GM23248 (cell line): ENCODE data around the gene ATG12. TPM values are rescaled to one million over a fixed set of nuclear protein-coding genes. Genes with fewer than 3 reads are reported as not detected.

Source experiments
- DNase-seq: peaks from one replicate; pipeline ENCODE4 v3.0.0-alpha.2; 2015
- H2AFZ ChIP-seq: fragments of 200-600 bp; sonication (generic); 2 replicates; pipeline ENCODE4 v1.6.1; 2016; ENCODE audit warnings: antibody characterized with exemption
- H3F3A ChIP-seq: fragments of 200-600 bp; sonication (generic); 2 replicates; pipeline ENCODE4 v1.6.1; 2016; ENCODE audit warnings: mild to moderate bottlenecking, antibody characterized with exemption, mixed run types; ENCODE audit not compliant: insufficient read depth
- H3K27ac ChIP-seq: fragments of 200-600 bp; sonication (generic); 2 replicates; pipeline ENCODE4 v1.5.1; 2016; ENCODE audit warnings: mild to moderate bottlenecking
- H3K27me3 ChIP-seq: fragments of 200-600 bp; sonication (generic); replicated peaks from 2 replicates; pipeline ENCODE4 v1.6.1; 2016; ENCODE audit warnings: mild to moderate bottlenecking; ENCODE audit not compliant: insufficient read depth
- H3K36me3 ChIP-seq: fragments of 200-600 bp; sonication (generic); 2 replicates; pipeline ENCODE4 v1.6.1; 2016; ENCODE audit warnings: low read depth, mild to moderate bottlenecking
- H3K4me1 ChIP-seq: fragments of 200-600 bp; sonication (generic); 2 replicates; pipeline ENCODE4 v1.6.1; 2016; ENCODE audit warnings: mild to moderate bottlenecking; ENCODE audit not compliant: insufficient read depth
- H3K4me2 ChIP-seq: fragments of 200-600 bp; sonication (generic); one replicate; pipeline ENCODE4 v1.6.1; 2016; ENCODE audit warnings: mild to moderate bottlenecking; ENCODE audit not compliant: unreplicated experiment
- H3K4me3 ChIP-seq: fragments of 200-600 bp; sonication (generic); 2 replicates; pipeline ENCODE4 v1.5.1; 2016; ENCODE audit warnings: mild to moderate bottlenecking
- H3K79me2 ChIP-seq: fragments of 200-600 bp; sonication (generic); 2 replicates; pipeline ENCODE4 v1.6.1; 2016; ENCODE audit warnings: mild to moderate bottlenecking; ENCODE audit not compliant: insufficient read depth
- H3K9ac ChIP-seq: fragments of 200-600 bp; sonication (generic); 2 replicates; pipeline ENCODE4 v1.6.1; 2016; ENCODE audit warnings: mild to moderate bottlenecking
- H3K9me2 ChIP-seq: fragments of 200-600 bp; sonication (generic); 2 replicates; pipeline ENCODE4 v1.6.1; 2016; ENCODE audit warnings: mixed run types, mild to moderate bottlenecking, moderate library complexity; ENCODE audit not compliant: insufficient read depth
- H3K9me3 ChIP-seq: fragments of 200-600 bp; sonication (generic); one replicate; pipeline ENCODE4 v1.6.1; 2017; ENCODE audit warnings: low read depth
- H4K20me1 ChIP-seq: fragments of 200-600 bp; sonication (generic); 2 replicates; pipeline ENCODE4 v1.6.0; 2016; ENCODE audit not compliant: insufficient read depth
- EZH2 ChIP-seq: fragments of 200-600 bp; sonication (generic); IDR thresholded peaks from 2 replicates; pipeline ENCODE4 v1.6.1; 2018; ENCODE audit warnings: antibody characterized with exemption, mild to moderate bottlenecking; ENCODE audit not compliant: insufficient read depth, poor library complexity, severe bottlenecking
- EZH2phosphoT487 ChIP-seq: fragments of 200-600 bp; sonication (generic); IDR thresholded peaks from 2 replicates; pipeline ENCODE4 v1.6.1; 2018; ENCODE audit warnings: antibody characterized with exemption, moderate library complexity, mild to moderate bottlenecking, low read depth; ENCODE audit not compliant: insufficient read depth
- WGBS, 2 experiments: methylation state at CpG; one replicate each; pipeline ENCODE4 v1.1.6; 2015 to 2017; ENCODE audit warnings: low lambda C conversion rate in 2 of 2, low coverage in 1 of 2; ENCODE audit errors: missing lambda C conversion rate in 2 of 2; 5-methylcytosine and 5-hydroxymethylcytosine counted together
- in situ Hi-C: fragments of 300-500 bp; cut with MboI; formaldehyde crosslinking; loops from 2 replicates; pipeline ENCODE4 v1.15.0; 2020
- polyA plus RNA-seq: library from polyadenylated mRNA; unstranded; fragments of >200 nt; fragmentation: Nextera tagmentation; extraction: Ambion mirVana; gene quantifications from 2 replicates; pipeline ENCODE4 v1.2.1, GENCODE V29; 2016
- total RNA-seq: library from RNA; depleted of rRNA; stranded (reverse); fragments of >200 nt; shearing (Covaris generic); gene quantifications from 2 replicates; pipeline ENCODE4 v1.2.3, GENCODE V29; 2014

ATG12 gene
- total and polyA plus RNA-seq, 2 experiments from 2014 or later: 57.2 to 126 TPM

DNA sequence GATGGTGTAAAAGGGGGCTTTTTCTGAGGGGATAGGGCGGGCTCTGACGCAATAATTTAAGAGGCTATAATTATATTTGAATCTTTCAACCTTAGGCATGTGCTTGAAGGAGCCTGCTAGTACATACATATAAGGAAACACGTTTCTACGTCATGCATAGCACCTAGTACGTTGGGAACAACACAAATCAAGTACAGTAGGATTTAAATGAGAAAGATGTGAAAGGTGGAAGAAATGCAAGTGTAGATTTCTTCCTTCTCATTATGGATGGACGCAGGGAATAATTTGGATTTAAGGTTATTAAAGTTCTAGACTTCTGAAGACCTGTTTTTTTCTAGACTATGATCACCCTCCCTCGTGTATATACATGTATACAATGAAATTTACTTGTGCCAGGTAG is 24.0 kb downstream of the ATG12 start:
- H4K20me1 ChIP-seq: no peaks in the 10 kb centered on the region
- no peaks in the 10 kb centered on the region for H3K9me3 ChIP-seq
- no peaks in the 10 kb centered on the region for H3K79me2 ChIP-seq
- WGBS, 2 experiments: 76 to 80% methylated on average over 7 of the region's 7 CpGs
- H3K9me2 ChIP-seq: no peaks in the 10 kb centered on the region
- no peak for DNase-seq
- no peak overlapping the region for H3K27ac ChIP-seq
- in situ Hi-C loops: no loop called here
- H3K4me3 ChIP-seq: no peak overlapping the region; the same call in 1 of the 2 replicates
- no peak overlapping the region for H3K4me2 ChIP-seq
- no peaks in the 10 kb centered on the region for H3F3A ChIP-seq
- no peaks in the 10 kb centered on the region for H3K36me3 ChIP-seq
- H3K4me1 ChIP-seq: no peaks in the 10 kb centered on the region
- no peak overlapping the region for H2AFZ ChIP-seq
- peaks cover 16% of the 10 kb centered on the region for H3K27me3 ChIP-seq
- no peak for TF ChIP-seq EZH2
- TF ChIP-seq EZH2phosphoT487: no peak
- H3K9ac ChIP-seq: no peak overlapping the region

DNA sequence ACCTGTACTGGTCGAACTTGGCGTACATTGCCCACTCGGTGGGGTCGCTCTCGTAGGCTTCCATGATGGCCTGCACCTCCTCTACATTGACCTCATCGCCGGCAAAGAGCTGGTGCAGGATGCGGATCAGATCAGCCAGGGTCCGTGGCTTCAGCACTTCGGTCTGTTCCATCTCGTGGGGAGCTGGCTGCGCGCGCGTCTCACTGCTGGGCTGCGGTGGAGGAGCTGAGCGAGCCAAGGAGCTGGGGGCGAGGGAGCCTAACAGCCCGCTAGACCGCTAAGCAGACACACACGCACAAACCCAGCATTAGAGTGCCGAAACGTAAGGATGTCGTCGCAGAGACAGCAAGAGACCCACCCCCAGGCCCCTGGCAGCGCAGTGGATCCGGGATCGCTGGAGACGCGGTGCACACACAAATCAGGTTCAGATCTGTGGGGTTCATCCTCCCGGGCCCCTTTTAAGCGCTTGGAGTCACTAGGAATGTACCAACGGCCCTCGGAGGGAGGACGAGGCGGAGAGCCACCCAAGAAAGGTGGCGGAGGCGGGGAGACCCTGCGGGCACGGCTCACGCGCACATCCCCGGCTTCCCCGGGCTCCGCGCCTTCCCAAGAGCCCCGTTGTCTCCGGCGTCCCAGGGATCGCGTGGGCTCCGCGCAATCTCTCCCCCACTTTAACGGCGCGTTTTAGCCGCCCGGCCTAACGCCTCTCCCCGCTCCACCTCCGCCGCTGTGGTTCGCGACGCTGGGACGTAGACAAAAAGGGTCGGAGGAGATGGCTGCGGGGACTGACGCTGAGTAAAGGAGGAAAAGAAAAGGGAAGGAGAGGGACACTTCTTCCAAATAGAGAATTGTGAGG is 24.9 kb downstream of the ATG12 start, which contains the start of gene CDO1:
Gene CDO1, minus strand, starts transcription at position 434 of the 856 bp plus-strand sequence. Its CDS starts 262 bp downstream, at position 172.
- no peaks in the 10 kb centered on the region for H3K9me3 ChIP-seq
- peak within 1 kb of the TSS; percentile 90 for H3K4me2 ChIP-seq
- H3K36me3 ChIP-seq: no peaks in the 10 kb centered on the region
- no peaks in the 10 kb centered on the region for H3F3A ChIP-seq
- H3K79me2 ChIP-seq: no peaks in the 10 kb centered on the region
- no peaks in the 10 kb centered on the region for H3K9me2 ChIP-seq
- peak within 1 kb of the TSS; percentile 76 for H3K4me3 ChIP-seq
- TF ChIP-seq EZH2 (no peak), EZH2phosphoT487 (no peak)
- H3K27me3 ChIP-seq: peaks cover 16% of the 10 kb centered on the region
- in situ Hi-C loops: no loop called here
- H3K9ac ChIP-seq: peak within 1 kb of the TSS; percentile 73
- no peaks in the 10 kb centered on the region for H3K4me1 ChIP-seq
- H3K27ac ChIP-seq: no peak within 1 kb of the TSS
- 1 to 2% methylated on average over 66 of the region's 69 CpGs for WGBS, 2 experiments
- no peaks in the 10 kb centered on the region for H4K20me1 ChIP-seq
- peak; percentile 76 for DNase-seq
- peak within 1 kb of the TSS; percentile 93 for H2AFZ ChIP-seq

DNA sequence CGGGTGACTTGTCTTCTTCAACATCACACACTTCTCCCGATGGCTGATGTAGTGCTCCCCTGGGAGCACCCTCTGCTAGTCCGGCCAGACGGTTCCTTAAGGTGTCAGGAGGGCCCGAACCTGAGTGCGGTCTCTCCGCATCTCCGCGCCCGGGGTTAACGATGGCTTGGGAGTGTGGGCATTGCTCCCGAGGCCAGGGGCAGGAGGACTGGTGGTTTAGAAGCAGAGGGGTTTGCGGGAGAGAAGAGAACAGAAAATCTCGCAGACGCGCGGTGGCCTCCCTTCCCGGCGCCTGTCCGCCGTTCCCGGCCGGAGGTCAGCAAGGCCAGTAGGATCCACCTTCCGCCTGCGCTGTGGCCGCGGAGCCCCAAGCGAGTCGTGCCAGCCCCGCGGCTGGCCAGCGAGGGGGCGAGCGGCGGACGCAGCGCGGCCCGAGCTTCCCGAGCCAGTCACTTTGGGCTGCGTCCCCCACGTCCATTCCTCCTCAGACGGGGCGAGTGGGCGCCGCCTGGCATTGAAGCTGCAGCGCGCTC is 25.6 kb downstream of the ATG12 start:
- Histone ChIP-seq H3K4me1 (peaks cover 7% of the 10 kb centered on the region), H3K9me2 (no peaks in the 10 kb centered on the region), H3K36me3 (no peaks in the 10 kb centered on the region), H3K9ac (peak overlapping the region; percentile 73; the same call in 1 of the 2 replicates), H3K4me2 (peak overlapping the region; percentile 90), H3K27me3 (peaks cover 16% of the 10 kb centered on the region), H3K79me2 (no peaks in the 10 kb centered on the region), H3F3A (peaks cover 3% of the 10 kb centered on the region; the same call in 1 of the 2 replicates), H3K9me3 (no peaks in the 10 kb centered on the region), H3K4me3 (peak overlapping the region; percentile 76), H4K20me1 (no peaks in the 10 kb centered on the region), H3K27ac (no peak overlapping the region), H2AFZ (peak overlapping the region; percentile 93)
- peak; percentile 32 for DNase-seq
- peak; percentile 27 for TF ChIP-seq EZH2
- TF ChIP-seq EZH2phosphoT487: no peak
- WGBS, 2 experiments: 1 to 3% methylated on average over 25 to 38 of the region's 48 CpGs
- in situ Hi-C loops: no loop called here

DNA sequence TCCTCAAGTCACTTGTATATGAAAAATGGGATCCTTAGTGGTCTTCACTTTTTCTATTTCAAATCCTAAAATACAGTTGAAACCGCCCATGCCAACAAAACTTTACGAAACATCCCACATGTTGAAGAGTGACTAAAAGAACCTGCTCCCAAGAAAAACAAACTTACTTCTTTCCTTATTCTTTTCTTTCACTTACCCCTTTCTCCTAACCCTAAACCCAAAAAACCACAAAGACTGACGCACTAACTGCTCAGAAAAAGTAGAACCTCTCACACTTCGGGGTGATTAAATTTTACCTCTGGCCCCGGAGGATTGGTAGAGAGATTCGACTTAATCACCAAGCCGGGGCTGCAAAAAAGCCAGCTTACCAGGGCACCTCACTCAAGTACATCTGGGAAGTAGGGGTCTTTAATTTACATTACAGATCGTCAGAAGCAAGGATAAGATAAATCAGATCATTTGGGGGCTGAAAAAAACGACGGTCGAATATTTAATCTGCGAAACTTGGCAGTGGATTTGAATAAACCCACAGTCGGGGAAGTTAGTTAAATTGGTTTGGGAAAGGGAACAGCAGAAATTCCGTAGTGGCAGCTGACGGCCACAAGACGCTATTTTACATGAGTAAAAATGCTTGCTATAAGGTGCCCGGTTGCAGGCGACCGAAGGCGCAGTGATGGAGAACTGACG is 26.2 kb downstream of the ATG12 start:
- peak overlapping the region; percentile 76 for H3K4me3 ChIP-seq
- TF ChIP-seq EZH2: no peak
- TF ChIP-seq EZH2phosphoT487: no peak
- H4K20me1 ChIP-seq: no peaks in the 10 kb centered on the region
- H3K4me1 ChIP-seq: peaks cover 12% of the 10 kb centered on the region
- in situ Hi-C loops: no loop called here
- no peaks in the 10 kb centered on the region for H3K9me3 ChIP-seq
- H3K36me3 ChIP-seq: no peaks in the 10 kb centered on the region
- H3K27me3 ChIP-seq: peaks cover 16% of the 10 kb centered on the region
- H3K27ac ChIP-seq: no peak overlapping the region
- 38 to 39% methylated on average over 21 of the region's 21 CpGs for whole genome bisulfite sequencing, 2 experiments
- no peaks in the 10 kb centered on the region for H3K79me2 ChIP-seq
- peak overlapping the region; percentile 90 for H3K4me2 ChIP-seq
- H3F3A ChIP-seq: peaks cover 9% of the 10 kb centered on the region
- DNase-seq: no peak
- H2AFZ ChIP-seq: peak overlapping the region; percentile 93
- no peak overlapping the region for H3K9ac ChIP-seq
- no peaks in the 10 kb centered on the region for H3K9me2 ChIP-seq
